ENCODE results near the gene PTPRN2.

GRCh38 chr7:157660971-157661610, 926.5 kb downstream of the PTPRN2 start:
- no peak for TF ChIP-seq EHMT2 (IDR thresholded peaks at IDR 0.05; ENCODE audit: borderline replicate concordance, low read depth, low read length)
- TF ChIP-seq SOX6 (IDR thresholded peaks at IDR 0.05), result no peak
- TF ChIP-seq SOX6 (CRISPR knock-in tag; IDR thresholded peaks at IDR 0.05), result no peak
- TF ChIP-seq NR3C1 (CRISPR knock-in tag; IDR thresholded peaks at IDR 0.05), result no peak
- TF ChIP-seq ATF3 (CRISPR knock-in tag; IDR thresholded peaks at IDR 0.05), result no peak
- TF ChIP-seq NFKBIZ (CRISPR knock-in tag; IDR thresholded peaks at IDR 0.05), result no peak
- TF ChIP-seq CTCF (CRISPR knock-in tag; IDR thresholded peaks at IDR 0.05), result no peak
- no peak for TF ChIP-seq ZNF235 (CRISPR knock-in tag; IDR thresholded peaks at IDR 0.05; ENCODE audit: borderline replicate concordance)
- no peak for TF ChIP-seq MLLT10 (CRISPR knock-in tag; IDR thresholded peaks at IDR 0.05)
- TF ChIP-seq E2F5 (CRISPR knock-in tag; conservative IDR thresholded peaks at IDR 0.05), result no peak
- no peak for TF ChIP-seq CHD4 (IDR thresholded peaks at IDR 0.05; ENCODE audit: borderline replicate concordance, low read length)
- no peak for TF ChIP-seq TOE1 (CRISPR knock-in tag; IDR thresholded peaks at IDR 0.05)
- TF ChIP-seq HDAC2 (CRISPR knock-in tag; IDR thresholded peaks at IDR 0.05), result no peak
- no peak for TF ChIP-seq WIZ (CRISPR knock-in tag; IDR thresholded peaks at IDR 0.05)
- no peak for TF ChIP-seq GTF2F1 (IDR thresholded peaks at IDR 0.05; ENCODE audit: low read length)
